ENCODE measurements around the gene NPLOC4.
A peak's percentile ranks its signal among the peaks of the same experiment; 100 is the strongest.

NPLOC4 gene

DNA sequence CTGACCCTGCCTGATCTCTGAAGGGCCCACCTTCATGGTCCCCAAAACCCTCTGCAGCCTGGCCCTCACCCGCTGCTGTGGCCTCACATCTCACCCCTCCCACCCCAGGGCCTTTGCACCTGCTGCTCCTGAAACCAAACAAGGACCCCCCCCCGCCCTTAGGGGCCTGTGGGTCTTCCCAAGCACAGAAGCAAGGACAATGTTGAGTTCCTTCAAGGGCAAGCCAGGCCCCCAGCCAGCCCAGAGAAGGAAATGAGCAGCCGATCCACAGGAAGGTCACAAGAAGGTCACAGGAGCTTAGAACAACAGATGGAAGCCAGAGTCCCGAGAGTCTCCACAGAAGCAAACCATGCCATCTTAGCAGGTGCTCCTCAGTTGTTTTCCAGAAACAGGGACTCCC is 19.9 kb upstream of the NPLOC4 start:
- H3K9me3 ChIP-seq (ENCODE audit: control insufficient read depth, insufficient read depth, low read length): no peaks in the 10 kb centered on the region
- no peaks in the 10 kb centered on the region for H3K4me1 ChIP-seq (ENCODE audit: control insufficient read depth, insufficient read depth, low read length)
- H3K4me3 ChIP-seq (ENCODE audit: low read depth, low read length): no peak overlapping the region
- no peaks in the 10 kb centered on the region for H3K36me3 ChIP-seq (ENCODE audit: control insufficient read depth, insufficient read depth, low read length)
- no peaks in the 10 kb centered on the region for H3K27me3 ChIP-seq (ENCODE audit: control insufficient read depth, insufficient read depth, low read length)
- no peak overlapping the region for H3K9ac ChIP-seq (ENCODE audit: low read depth, low read length)

DNA sequence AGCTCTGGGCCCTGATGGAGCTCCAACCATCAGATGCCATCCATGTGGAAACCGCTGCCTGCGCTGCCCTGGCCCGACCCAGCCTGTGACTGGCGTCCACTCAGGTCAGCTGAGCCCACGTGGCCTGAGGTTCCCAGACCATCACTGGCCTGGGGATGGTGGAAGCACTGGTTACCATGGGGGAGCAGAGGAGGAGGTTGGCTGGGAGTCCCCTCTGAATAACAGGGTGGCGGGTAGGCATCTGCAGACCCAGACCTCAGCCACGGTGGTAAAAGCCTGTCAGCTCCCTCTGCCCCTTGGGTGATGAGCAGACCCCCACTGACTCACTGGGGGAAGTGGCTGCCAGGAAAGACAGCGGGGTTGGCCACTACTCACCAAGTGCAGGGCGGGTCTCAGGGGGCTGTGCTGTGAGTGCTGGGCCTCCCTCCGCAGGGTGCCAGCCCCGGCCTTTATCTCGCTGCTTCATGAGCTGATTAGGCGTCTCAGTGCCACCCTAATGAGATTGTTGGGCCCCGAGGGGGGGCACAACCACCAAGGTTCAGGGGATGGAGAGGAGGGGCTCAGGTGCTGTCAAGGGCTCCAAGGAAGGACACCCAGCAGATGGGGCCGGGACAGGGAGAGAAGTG is 19.3 kb upstream of the NPLOC4 start, which contains the start of gene PDE6G:
Gene PDE6G, minus strand, starts transcription at position 425 of the 626 bp plus-strand sequence. CDS start 3,237 bp downstream, outside the sequence.
- no peaks in the 10 kb centered on the region for H3K9me3 ChIP-seq (ENCODE audit: control insufficient read depth, insufficient read depth, low read length)
- H3K9ac ChIP-seq (ENCODE audit: low read depth, low read length): no peak within 1 kb of the TSS
- H3K4me3 ChIP-seq (ENCODE audit: low read depth, low read length): no peak within 1 kb of the TSS
- no peaks in the 10 kb centered on the region for H3K27me3 ChIP-seq (ENCODE audit: control insufficient read depth, insufficient read depth, low read length)
- H3K4me1 ChIP-seq (ENCODE audit: control insufficient read depth, insufficient read depth, low read length): no peaks in the 10 kb centered on the region
- no peaks in the 10 kb centered on the region for H3K36me3 ChIP-seq (ENCODE audit: control insufficient read depth, insufficient read depth, low read length)

- Histone ChIP-seq H3K36me3 (ENCODE audit: control insufficient read depth, insufficient read depth, low read length) (no peaks in the 10 kb centered on the region), H3K4me3 (ENCODE audit: low read depth, low read length) (no peak overlapping the region), H3K9me3 (ENCODE audit: control insufficient read depth, insufficient read depth, low read length) (no peaks in the 10 kb centered on the region), H3K9ac (ENCODE audit: low read depth, low read length) (no peak overlapping the region), H3K27me3 (ENCODE audit: control insufficient read depth, insufficient read depth, low read length) (no peaks in the 10 kb centered on the region), H3K4me1 (ENCODE audit: control insufficient read depth, insufficient read depth, low read length) (no peaks in the 10 kb centered on the region)
These were observed 18.6 kb upstream of the NPLOC4 start for GRCh38 chr17:81655378-81656117.

DNA sequence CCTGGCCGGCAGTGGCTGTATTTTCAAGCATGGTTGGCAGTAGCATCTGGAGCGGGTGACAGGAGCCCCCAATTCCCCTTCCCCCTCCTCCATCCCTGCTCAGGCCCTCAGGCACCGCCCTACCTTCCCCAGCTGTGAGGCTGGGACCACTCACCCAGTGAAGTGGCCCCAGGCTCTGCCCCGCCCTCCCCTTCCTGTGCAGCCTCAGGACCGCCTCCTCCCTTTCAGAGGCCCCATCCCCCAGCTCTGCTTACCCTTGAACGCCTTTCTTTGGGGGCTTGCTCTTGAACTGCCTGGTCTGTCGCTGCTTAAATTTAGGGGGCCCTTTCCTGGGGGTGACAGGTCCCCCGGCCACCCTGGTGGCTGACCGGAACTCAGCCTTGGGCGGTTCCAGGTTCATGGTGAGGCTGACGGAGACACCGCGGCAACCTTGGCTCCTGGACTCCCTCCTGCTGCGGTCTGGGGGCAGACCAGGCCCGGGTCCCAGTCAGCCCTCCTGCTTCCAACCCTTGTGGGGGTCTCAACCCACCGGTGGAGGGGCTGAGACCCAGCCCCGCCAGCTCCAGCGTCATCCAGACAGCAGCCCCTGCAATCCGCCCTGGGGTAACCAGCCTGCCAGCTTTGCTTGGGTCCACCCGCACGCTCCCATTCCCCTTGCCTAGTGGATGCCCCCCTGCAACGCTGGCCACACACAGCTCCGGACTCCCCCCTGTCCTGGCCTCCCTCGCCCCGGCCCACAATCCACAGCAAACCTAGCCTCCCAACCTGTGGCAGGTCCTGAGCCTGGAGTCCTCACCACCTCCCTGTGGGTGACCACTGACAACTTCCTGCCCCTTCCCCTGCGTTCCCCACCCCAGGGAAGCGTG is 16.2 kb upstream of the NPLOC4 start:
- Histone ChIP-seq H3K36me3 (ENCODE audit: control insufficient read depth, insufficient read depth, low read length) (no peaks in the 10 kb centered on the region), H3K4me3 (ENCODE audit: low read depth, low read length) (peak overlapping the region; percentile 37), H3K27me3 (ENCODE audit: control insufficient read depth, insufficient read depth, low read length) (peaks cover 8% of the 10 kb centered on the region), H3K9ac (ENCODE audit: low read depth, low read length) (peak overlapping the region; percentile 37), H3K9me3 (ENCODE audit: control insufficient read depth, insufficient read depth, low read length) (no peaks in the 10 kb centered on the region), H3K4me1 (ENCODE audit: control insufficient read depth, insufficient read depth, low read length) (no peaks in the 10 kb centered on the region)

DNA sequence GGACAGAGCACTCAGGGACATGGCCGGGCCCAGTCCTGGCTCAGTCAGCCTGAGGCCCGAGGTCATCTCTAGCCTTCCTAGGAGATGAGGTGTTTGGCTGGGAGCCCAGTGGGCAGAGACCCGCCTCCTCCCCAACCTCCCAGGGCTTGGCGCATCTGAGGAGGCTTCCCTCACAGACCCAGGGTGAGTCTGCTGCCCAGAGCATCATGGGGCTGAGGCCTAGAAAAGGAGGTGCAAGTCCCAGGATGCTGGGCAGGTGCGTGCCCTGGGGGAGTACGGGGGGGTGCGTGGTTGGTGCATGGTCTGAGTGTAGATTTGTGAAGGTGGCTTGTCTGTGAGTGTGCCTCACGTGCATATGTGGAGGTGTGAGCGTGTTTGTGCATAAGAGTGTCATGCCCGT is 14.8 kb upstream of the NPLOC4 start:
- Histone ChIP-seq H3K4me1 (ENCODE audit: control insufficient read depth, insufficient read depth, low read length) (peaks cover 5% of the 10 kb centered on the region), H3K9ac (ENCODE audit: low read depth, low read length) (no peak overlapping the region), H3K4me3 (ENCODE audit: low read depth, low read length) (no peak overlapping the region), H3K36me3 (ENCODE audit: control insufficient read depth, insufficient read depth, low read length) (no peaks in the 10 kb centered on the region), H3K9me3 (ENCODE audit: control insufficient read depth, insufficient read depth, low read length) (no peaks in the 10 kb centered on the region), H3K27me3 (ENCODE audit: control insufficient read depth, insufficient read depth, low read length) (peaks cover 20% of the 10 kb centered on the region)

DNA sequence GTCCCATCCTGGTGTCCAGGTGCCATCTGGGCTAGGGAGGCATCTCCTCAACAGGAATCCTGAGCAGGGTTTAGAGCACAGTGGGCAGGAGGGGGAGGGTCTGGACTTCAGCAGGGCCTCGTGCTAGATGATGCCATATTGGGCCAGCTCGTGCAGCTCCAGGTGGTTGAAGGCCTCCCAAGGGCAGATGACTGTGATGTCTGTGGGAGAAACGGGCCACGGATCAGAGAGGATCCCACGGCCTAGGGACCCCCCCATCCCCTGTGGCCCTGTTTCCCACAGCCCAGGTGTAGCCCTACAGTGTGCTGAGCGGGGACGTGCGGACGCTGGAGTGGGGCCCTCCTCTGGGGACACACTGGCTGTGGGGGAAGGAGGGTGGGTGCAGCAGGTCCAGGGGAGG is 14.0 kb upstream of the NPLOC4 start:
- no peak overlapping the region for H3K9ac ChIP-seq (ENCODE audit: low read depth, low read length)
- no peaks in the 10 kb centered on the region for H3K9me3 ChIP-seq (ENCODE audit: control insufficient read depth, insufficient read depth, low read length)
- H3K36me3 ChIP-seq (ENCODE audit: control insufficient read depth, insufficient read depth, low read length): no peaks in the 10 kb centered on the region

GRCh38 chr17:81648707-81649085 is 11.8 kb upstream of the NPLOC4 start:
- Histone ChIP-seq H3K27me3 (ENCODE audit: control insufficient read depth, insufficient read depth, low read length) (peaks cover 22% of the 10 kb centered on the region), H3K36me3 (ENCODE audit: control insufficient read depth, insufficient read depth, low read length) (no peaks in the 10 kb centered on the region), H3K9me3 (ENCODE audit: control insufficient read depth, insufficient read depth, low read length) (no peaks in the 10 kb centered on the region), H3K4me1 (ENCODE audit: control insufficient read depth, insufficient read depth, low read length) (peaks cover 5% of the 10 kb centered on the region), H3K9ac (ENCODE audit: low read depth, low read length) (peak overlapping the region; percentile 26), H3K4me3 (ENCODE audit: low read depth, low read length) (peak overlapping the region; percentile 30)

More for the DNA sequence above, 14.0 kb upstream of the NPLOC4 start:
- no peak overlapping the region for H3K4me3 ChIP-seq (ENCODE audit: low read depth, low read length)
- peaks cover 22% of the 10 kb centered on the region for H3K27me3 ChIP-seq (ENCODE audit: control insufficient read depth, insufficient read depth, low read length)
- peaks cover 5% of the 10 kb centered on the region for H3K4me1 ChIP-seq (ENCODE audit: control insufficient read depth, insufficient read depth, low read length)

DNA sequence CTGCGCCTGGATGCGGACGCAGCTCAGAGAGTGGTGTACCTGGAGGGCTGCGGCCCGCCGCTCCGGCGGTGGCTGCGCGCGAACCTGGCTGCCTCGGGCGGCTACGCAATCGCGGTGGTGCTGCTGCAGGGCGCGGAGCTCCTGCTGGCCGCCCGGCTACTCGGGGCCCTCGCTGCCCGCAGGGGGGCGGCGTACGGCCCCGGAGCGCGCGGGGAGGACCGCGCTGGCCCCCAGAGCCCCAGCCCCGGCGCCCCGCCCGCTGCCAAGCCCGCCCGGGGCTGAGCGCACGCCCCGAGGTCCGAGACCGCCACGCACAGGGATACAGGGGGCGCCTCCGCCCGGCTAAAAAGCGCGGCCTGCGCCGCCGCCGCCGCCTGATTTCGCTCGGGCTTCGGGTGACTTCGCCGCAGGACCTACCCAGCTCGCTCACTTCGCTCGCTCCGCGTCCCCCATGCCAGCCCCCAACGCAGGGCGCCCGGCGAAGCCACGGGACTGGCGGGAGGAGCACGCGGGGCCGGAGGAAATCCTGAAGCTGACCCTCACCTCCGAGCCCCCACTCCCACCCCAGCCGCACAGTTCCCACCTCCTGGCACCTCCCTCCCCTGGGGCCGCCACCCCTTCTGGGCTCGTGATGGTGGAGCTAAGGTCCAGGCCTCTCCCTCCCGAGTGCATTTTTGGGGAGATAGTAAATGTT is 11.2 kb upstream of the NPLOC4 start:
- Histone ChIP-seq H3K36me3 (ENCODE audit: control insufficient read depth, insufficient read depth, low read length) (no peaks in the 10 kb centered on the region), H3K4me1 (ENCODE audit: control insufficient read depth, insufficient read depth, low read length) (peaks cover 5% of the 10 kb centered on the region), H3K9ac (ENCODE audit: low read depth, low read length) (peak overlapping the region; percentile 26), H3K27me3 (ENCODE audit: control insufficient read depth, insufficient read depth, low read length) (peaks cover 22% of the 10 kb centered on the region), H3K9me3 (ENCODE audit: control insufficient read depth, insufficient read depth, low read length) (no peaks in the 10 kb centered on the region), H3K4me3 (ENCODE audit: low read depth, low read length) (peak overlapping the region; percentile 45)

DNA sequence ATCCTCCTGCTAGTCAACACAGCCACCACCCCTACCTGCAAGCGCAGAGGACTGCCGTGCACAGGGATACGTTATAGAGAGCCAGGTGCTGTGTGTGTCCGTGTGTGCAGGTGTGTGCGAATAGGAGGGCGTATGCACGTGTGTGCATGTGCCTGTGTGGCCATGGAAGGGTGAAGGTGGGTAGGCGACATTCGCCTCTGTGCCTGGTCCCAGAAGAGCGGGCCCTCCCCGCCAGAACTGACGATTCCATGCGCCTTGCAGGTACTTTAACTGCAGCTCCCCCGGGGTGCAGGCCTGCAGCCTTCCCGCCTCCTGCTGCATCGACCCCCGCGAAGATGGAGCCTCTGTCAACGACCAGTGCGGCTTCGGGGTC is 10.7 kb upstream of the NPLOC4 start:
- Histone ChIP-seq H3K9ac (ENCODE audit: low read depth, low read length) (no peak overlapping the region), H3K9me3 (ENCODE audit: control insufficient read depth, insufficient read depth, low read length) (no peaks in the 10 kb centered on the region), H3K36me3 (ENCODE audit: control insufficient read depth, insufficient read depth, low read length) (no peaks in the 10 kb centered on the region)

GRCh38 chr17:81646869-81647600 is 10.1 kb upstream of the NPLOC4 start:
- H3K4me3 ChIP-seq (ENCODE audit: low read depth, low read length): peak overlapping the region; percentile 45
- no peaks in the 10 kb centered on the region for H3K9me3 ChIP-seq (ENCODE audit: control insufficient read depth, insufficient read depth, low read length)
- no peak overlapping the region for H3K9ac ChIP-seq (ENCODE audit: low read depth, low read length)
- H3K36me3 ChIP-seq (ENCODE audit: control insufficient read depth, insufficient read depth, low read length): no peaks in the 10 kb centered on the region
- H3K27me3 ChIP-seq (ENCODE audit: control insufficient read depth, insufficient read depth, low read length): peaks cover 22% of the 10 kb centered on the region
- peaks cover 5% of the 10 kb centered on the region for H3K4me1 ChIP-seq (ENCODE audit: control insufficient read depth, insufficient read depth, low read length)

More for the DNA sequence above, 10.7 kb upstream of the NPLOC4 start:
- peak overlapping the region; percentile 45 for H3K4me3 ChIP-seq (ENCODE audit: low read depth, low read length)
- peaks cover 22% of the 10 kb centered on the region for H3K27me3 ChIP-seq (ENCODE audit: control insufficient read depth, insufficient read depth, low read length)
- peaks cover 5% of the 10 kb centered on the region for H3K4me1 ChIP-seq (ENCODE audit: control insufficient read depth, insufficient read depth, low read length)

All from iPS-15b (cell line).